Measurements from ENCODE around the gene NAXD.
A peak's percentile ranks its signal among the peaks of the same experiment; 100 is the strongest.
"Not testable (repeated sequence)": the region's sequence is repeated elsewhere in the genome, so short reads cannot be mapped to it uniquely, and the experiment has no call there.

Gene NAXD

DNA sequence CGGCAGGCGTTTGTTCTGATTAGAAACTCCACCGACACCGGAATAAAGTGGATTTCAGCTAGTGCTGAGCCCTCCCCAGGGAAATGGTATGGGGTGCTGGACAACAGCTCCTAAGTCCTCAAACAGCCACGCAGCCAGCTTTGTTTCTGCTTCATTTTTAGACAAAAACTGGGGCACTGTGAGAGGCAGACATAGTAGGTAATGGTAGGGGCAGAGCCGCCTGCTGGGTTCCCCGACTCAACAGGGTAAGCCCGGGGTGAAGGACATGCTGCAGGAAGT, 50.8 kb downstream of the NAXD start:
- DNase-seq, result no peak

GRCh38 chr13:110669036-110669435, 53.7 kb downstream of the NAXD start:
- no peak for DNase-seq

DNA sequence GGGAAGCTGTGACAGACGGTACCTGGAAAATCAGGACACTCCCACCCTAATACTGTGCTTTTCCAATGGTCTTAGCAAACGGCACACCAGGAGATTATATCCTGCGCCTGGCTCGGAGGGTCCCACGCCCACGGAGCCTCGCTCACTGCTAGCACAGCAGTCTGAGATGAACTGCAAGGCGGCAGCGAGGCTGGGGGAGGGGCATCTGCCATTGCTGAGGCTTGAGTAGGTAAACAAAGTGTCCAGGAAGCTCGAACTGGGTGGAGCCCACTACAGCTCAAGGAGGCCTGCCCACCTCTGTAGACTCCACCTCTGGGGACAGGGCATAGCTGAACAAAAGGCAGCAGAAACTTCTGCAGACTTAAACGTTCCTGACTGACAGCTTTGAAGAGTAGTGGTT, 54.5 kb downstream of the NAXD start:
- not testable (repeated sequence) for DNase-seq

- no peak for DNase-seq
These were observed 61.5 kb downstream of the NAXD start for GRCh38 chr13:110676595-110677587.

DNA sequence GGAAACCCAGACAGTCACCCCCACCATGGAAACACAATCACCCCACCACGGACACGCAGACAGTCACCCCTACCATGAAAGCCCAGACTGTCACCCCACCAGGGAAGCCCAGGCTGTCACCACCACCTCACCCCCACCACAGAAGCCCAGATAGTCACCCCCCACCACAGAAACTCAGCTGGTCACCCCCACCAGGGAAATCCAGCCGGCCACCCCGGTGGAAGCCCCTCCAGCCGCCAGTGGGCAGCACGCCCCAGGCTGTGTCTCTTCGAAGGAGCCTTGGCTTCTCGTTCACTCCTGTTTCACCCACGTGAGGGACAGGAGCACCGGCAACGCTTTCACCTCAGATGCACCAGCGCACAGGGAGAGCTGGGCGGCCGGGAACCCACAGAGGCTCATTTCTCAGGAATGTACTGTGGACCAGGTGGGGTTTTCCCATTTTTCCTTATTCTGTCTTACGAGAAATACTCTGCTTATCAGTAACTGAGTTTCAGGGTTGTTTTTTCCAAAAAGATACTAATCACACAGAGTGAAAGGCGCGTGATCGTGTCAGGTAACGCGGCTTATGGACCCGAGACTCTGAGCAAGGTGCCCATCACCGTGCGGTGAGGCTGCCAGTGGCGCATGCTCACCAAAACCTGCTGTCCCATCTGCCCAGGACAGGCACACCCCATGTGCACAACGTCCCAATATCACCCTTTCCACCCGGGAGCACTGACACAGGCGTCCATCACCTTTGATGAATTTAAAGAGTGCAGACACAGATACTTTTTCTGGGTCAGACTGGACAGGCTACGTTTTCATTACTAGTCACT, 62.6 kb downstream of the NAXD start:
- no peak for DNase-seq

GRCh38 chr13:110680852-110681251, 65.5 kb downstream of the NAXD start:
- DNase-seq, result no peak

DNA sequence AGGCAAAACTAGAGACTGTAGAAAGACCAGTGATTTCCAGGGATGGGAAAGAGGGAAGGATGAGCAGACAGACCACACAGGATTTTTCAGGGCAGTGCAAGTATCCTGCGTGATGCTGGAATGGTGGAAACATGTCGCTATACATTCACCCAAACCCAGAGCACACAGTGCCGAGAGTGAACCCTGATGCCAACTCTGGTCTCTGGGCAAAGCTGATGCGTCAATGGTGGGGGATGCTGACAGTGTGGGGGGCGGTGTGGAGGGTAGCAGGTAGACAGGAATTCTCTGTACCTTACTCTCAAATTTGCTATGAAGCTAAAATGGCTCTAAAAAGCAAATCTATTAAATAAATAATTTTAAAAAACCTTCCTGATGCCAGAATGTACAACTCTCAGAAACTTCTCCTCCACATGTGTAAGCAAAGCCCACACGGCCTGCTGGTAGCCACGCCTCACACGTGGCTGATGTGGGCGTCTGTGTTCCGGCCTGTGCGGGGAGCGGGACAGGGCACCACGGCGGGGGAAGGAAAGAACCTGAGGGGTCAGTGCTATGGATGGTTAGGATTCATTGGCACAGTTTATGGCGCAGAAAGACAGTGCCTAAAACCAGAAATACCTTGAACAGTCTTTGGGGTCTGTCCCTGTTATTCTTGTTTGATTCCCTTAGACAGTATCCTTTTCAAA, 66.7 kb downstream of the NAXD start:
- no peak for DNase-seq

- no peak for DNase-seq
These were observed 67.4 kb downstream of the NAXD start for GRCh38 chr13:110682746-110683145.

DNA sequence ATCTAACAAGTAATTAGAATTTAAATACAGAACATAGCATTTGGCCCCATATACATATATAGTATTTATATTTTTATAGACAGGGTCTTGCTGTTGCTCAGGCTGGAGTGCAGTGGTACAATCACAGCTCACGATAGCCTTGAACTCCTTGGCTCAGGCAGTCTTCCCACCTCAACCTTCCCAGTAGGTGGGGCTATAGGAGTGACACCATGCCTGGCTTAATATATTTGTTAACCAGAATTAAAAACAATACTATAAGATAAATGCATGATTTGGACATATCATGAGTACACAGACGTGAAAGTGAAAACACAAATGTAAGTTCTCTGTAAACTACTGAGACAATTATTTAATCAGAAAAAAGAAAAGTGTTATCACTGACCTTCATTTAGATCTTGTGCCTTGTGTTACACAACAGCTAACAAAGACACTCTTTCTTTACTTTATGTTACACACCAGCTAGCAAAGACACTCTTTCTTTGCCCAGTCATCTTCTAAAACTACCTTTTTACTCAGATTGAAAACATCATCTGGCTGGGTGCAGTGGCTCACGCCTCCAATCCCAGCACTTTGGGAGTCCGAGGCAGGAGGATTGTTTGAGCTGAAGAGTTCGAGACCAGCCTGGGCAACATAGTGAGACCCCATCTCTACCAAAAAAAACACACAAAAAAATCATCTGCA, 68.0 kb downstream of the NAXD start:
- DNase-seq, result peak; percentile 20

DNA sequence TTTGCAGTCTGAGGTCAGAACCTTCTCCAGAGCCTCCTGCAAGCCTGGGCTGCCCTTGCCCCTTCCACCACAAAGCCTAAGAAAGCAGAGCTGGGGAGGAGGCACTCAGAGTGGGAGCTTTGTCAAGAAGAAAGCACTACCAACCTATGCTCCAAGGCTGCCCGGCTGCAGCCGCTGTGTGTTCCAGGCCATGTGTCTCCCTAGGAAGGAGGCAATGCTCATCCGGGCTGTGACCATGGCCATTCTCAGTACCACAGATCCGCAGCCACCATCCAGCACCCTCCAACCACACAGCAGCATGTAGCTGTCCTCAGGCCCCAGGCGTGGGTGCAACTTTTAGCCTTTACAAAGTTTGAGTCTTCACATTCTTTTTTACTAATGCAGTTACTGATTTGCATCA, 68.6 kb downstream of the NAXD start:
- no peak for DNase-seq

DNA sequence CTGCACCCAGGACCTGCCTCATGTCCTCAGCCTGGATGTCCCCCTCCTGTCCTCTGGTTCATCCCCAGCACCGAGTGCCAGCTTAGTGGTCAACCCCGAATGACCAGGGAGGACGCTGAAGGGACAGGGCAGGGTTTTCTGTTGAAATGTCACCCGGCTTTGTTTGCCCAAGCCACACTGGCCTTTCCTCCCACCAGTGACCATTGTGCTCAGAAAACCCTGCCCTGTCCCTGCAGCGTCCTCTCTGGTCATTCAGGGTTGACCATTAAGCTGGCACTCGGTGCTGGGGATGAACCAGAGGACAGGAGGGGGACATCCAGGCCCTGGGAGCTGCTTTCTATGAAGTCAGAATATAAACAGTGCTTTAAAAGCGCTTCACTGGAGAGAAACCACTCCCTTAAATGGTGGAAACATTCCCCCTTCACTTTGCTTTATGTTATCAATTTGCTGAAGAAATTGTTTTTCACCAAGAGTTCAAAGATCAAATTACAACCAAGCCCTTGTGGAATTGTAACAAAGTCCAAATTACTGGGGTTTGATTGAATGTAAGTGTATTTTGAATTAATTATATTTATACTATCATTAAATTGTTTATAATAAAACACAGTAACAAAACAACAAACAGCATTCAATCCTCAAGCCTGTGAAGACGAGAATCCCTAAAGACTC, 69.2 kb downstream of the NAXD start:
- no peak for DNase-seq

GRCh38 chr13:110685305-110686020, 70.1 kb downstream of the NAXD start:
- DNase-seq, result no peak

- no peak for DNase-seq
These were observed 72.4 kb downstream of the NAXD start for GRCh38 chr13:110687736-110688135.

GRCh38 chr13:110689041-110689440, 73.7 kb downstream of the NAXD start:
- DNase-seq, result no peak

All from NCI-H1092 treated with DMSO at 0.1 percent for 48 hours (cell line).